Fibroblast of lung (primary cell): ENCODE results near the gene SULT1C2. TPM values are rescaled to one million over a fixed set of nuclear protein-coding genes. Genes with fewer than 3 reads are reported as not detected.

Source experiments
- DNase-seq, 2 donors: peaks; one replicate each; pipeline versions ENCODE4 v3.0.0 to v3.0.0-alpha.2; 2010; ENCODE audit warnings: low read depth in 2 of 2
- H2AFZ ChIP-seq: 2 replicates; pipeline ENCODE4 v1.5.1; 2012; ENCODE audit warnings: low read length, control low read depth, inconsistent platforms
- H3K27ac ChIP-seq: 2 replicates; pipeline ENCODE4 v1.5.1; 2011; ENCODE audit warnings: low read length, control low read depth; ENCODE audit not compliant: insufficient read depth
- H3K27me3 ChIP-seq: 2 replicates; pipeline ENCODE4 v1.5.1; 2011; ENCODE audit warnings: mild to moderate bottlenecking, low read length; ENCODE audit not compliant: control insufficient read depth, insufficient read depth
- H3K36me3 ChIP-seq: 2 replicates; pipeline ENCODE4 v1.5.1; 2011; ENCODE audit warnings: low read length; ENCODE audit not compliant: control insufficient read depth, insufficient read depth
- H3K4me1 ChIP-seq: 2 replicates; pipeline ENCODE4 v1.5.1; 2011; ENCODE audit warnings: low read length; ENCODE audit not compliant: control insufficient read depth, insufficient read depth; ENCODE audit errors: extremely low read depth
- H3K4me2 ChIP-seq: 2 replicates; pipeline ENCODE4 v1.5.1; 2011; ENCODE audit warnings: low read length, control low read depth; ENCODE audit not compliant: insufficient read depth; ENCODE audit errors: extremely low read depth
- H3K4me3 ChIP-seq, 4 experiments: fragments of 200-600 bp in 1 of 4; sonication (generic) in 1 of 4; replicated peaks in 1 of 4; 2 replicates each; pipeline ENCODE4 v1.5.1; 2011 to 2016; ENCODE audit warnings: low read length in 4 of 4, low read depth in 3 of 4, mild to moderate bottlenecking in 3 of 4, control low read depth in 2 of 4, inconsistent platforms in 1 of 4, mixed read lengths in 1 of 4; ENCODE audit not compliant: insufficient read depth in 1 of 4; ENCODE audit errors: control extremely low read depth in 1 of 4
- H3K79me2 ChIP-seq: 2 replicates; pipeline ENCODE4 v1.5.1; 2012; ENCODE audit warnings: mild to moderate bottlenecking, low read length, inconsistent platforms; ENCODE audit not compliant: control insufficient read depth, insufficient read depth
- H3K9ac ChIP-seq: 2 replicates; pipeline ENCODE4 v1.5.1; 2011; ENCODE audit warnings: mild to moderate bottlenecking, low read length, control low read depth; ENCODE audit not compliant: insufficient read depth
- H3K9me3 ChIP-seq: 2 replicates; pipeline ENCODE4 v1.5.1; 2012; ENCODE audit warnings: low read depth, low read length; ENCODE audit not compliant: control insufficient read depth, insufficient read depth
- H4K20me1 ChIP-seq: 2 replicates; pipeline ENCODE4 v1.5.1; 2011; ENCODE audit warnings: low read length; ENCODE audit not compliant: control insufficient read depth, insufficient read depth; ENCODE audit errors: extremely low read depth
- CTCF ChIP-seq, 2 donors: IDR thresholded peaks in 1 of 2; conservative IDR thresholded peaks in 1 of 2; 1 replicate in 1 of 2; 2 replicates in 1 of 2; pipeline ENCODE4 v1.5.1; 2011 to 2012; ENCODE audit warnings: low read length in 2 of 2, control low read depth in 1 of 2, inconsistent platforms in 1 of 2, low read depth in 1 of 2, mild to moderate bottlenecking in 1 of 2
- EZH2 ChIP-seq: IDR thresholded peaks from 2 replicates; pipeline ENCODE4 v1.5.1; 2012; ENCODE audit warnings: low read length, control low read depth, mild to moderate bottlenecking; ENCODE audit errors: missing control alignments
- polyA plus RNA-seq, 2 donors: library from polyadenylated mRNA; depleted of rRNA in 1 of 2; stranded (reverse) in 1 of 2; unstranded in 1 of 2; fragments of >200 nt; gene quantifications; 2 replicates each; pipeline ENCODE4 v1.2.1, GENCODE V29; 2011 to 2012; ENCODE audit warnings: missing spikeins in 1 of 2
- total RNA-seq: library from RNA; depleted of rRNA; stranded (reverse); fragments of >200 nt; gene quantifications from 2 replicates; pipeline ENCODE4 v1.2.1, GENCODE V29; 2014

Gene SULT1C2
- total and polyA plus RNA-seq, 2 donors (not counting 1 experiment from before 2014, with no cell fraction given), result under 0.01 TPM; not detected in 1

- Histone ChIP-seq H3K4me2 (no peak overlapping the region), H3K27ac (no peak overlapping the region), H3K9me3 (no peaks in the 10 kb centered on the region), H4K20me1 (no peaks in the 10 kb centered on the region), H3K79me2 (no peaks in the 10 kb centered on the region), H3K27me3 (no peaks in the 10 kb centered on the region), H3K36me3 (no peaks in the 10 kb centered on the region), H2AFZ (no peak overlapping the region), H3K4me1 (peaks cover 7% of the 10 kb centered on the region), H3K9ac (no peak overlapping the region), H3K4me3 (no peak overlapping the region)
- TF ChIP-seq EZH2 (no peak), CTCF (conservative IDR thresholded peaks at IDR 0.05 in 1 of 2, IDR thresholded peaks at IDR 0.05 in 1 of 2; ENCODE audit: low read depth in 1 of 2, low read length in 2 of 2) (no peak)
- DNase-seq, result no peak
Observed at GRCh38 chr2:108301558-108301957, 12.9 kb downstream of the SULT1C2 start.

- TF ChIP-seq EZH2, result no peak
- no peak for TF ChIP-seq CTCF (conservative IDR thresholded peaks at IDR 0.05 in 1 of 2, IDR thresholded peaks at IDR 0.05 in 1 of 2; ENCODE audit: low read depth in 1 of 2, low read length in 2 of 2)
- Histone ChIP-seq H3K9me3 (no peaks in the 10 kb centered on the region), H3K79me2 (no peaks in the 10 kb centered on the region), H3K27ac (no peak overlapping the region), H2AFZ (no peak overlapping the region), H3K4me2 (no peak overlapping the region), H4K20me1 (no peaks in the 10 kb centered on the region), H3K9ac (no peak overlapping the region), H3K4me3 (no peak overlapping the region), H3K27me3 (no peaks in the 10 kb centered on the region), H3K4me1 (no peaks in the 10 kb centered on the region), H3K36me3 (no peaks in the 10 kb centered on the region)
- no peak for DNase-seq
Observed at GRCh38 chr2:108304975-108305374, 16.3 kb downstream of the SULT1C2 start.

GRCh38 chr2:108305901-108306300 is 17.2 kb downstream of the SULT1C2 start:
- H3K4me1 ChIP-seq, result no peaks in the 10 kb centered on the region
- H3K36me3 ChIP-seq, result no peaks in the 10 kb centered on the region
- TF ChIP-seq EZH2 (no peak), CTCF (conservative IDR thresholded peaks at IDR 0.05 in 1 of 2, IDR thresholded peaks at IDR 0.05 in 1 of 2; ENCODE audit: low read depth in 1 of 2, low read length in 2 of 2) (no peak)
- H3K4me3 ChIP-seq, result no peak overlapping the region
- H2AFZ ChIP-seq, result no peak overlapping the region
- H3K4me2 ChIP-seq, result no peak overlapping the region
- peak in 1 of 2 donors; percentile 55 for DNase-seq
- no peaks in the 10 kb centered on the region for H3K27me3 ChIP-seq
- H4K20me1 ChIP-seq, result no peaks in the 10 kb centered on the region
- no peaks in the 10 kb centered on the region for H3K79me2 ChIP-seq
- H3K27ac ChIP-seq, result no peak overlapping the region
- no peaks in the 10 kb centered on the region for H3K9me3 ChIP-seq
- no peak overlapping the region for H3K9ac ChIP-seq
